Hypothalamus (tissue), 51 donors: ENCODE measurements around the gene POMGNT1.

Experiments
- DNase-seq, 51 donors: peaks; one replicate each; lab custom pipeline; 2025; lab: John Stamatoyannopoulos, UW

Gene POMGNT1

GRCh38 chr1:46166521-46167462 is 31.4 kb downstream of the POMGNT1 start:
- peak in 8 of 51 donors; percentile 14 to 44 (median 24) for DNase-seq

- no peak for DNase-seq
Observed at GRCh38 chr1:46160212-46160611, 38.0 kb downstream of the POMGNT1 start.

- DNase-seq: no peak
Observed at GRCh38 chr1:46159516-46159915, 38.7 kb downstream of the POMGNT1 start.

GRCh38 chr1:46158312-46159281 is 39.6 kb downstream of the POMGNT1 start:
- no peak for DNase-seq

GRCh38 chr1:46157916-46158311 is 40.3 kb downstream of the POMGNT1 start:
- no peak for DNase-seq

- no peak for DNase-seq
Observed at GRCh38 chr1:46153732-46154131, 44.5 kb downstream of the POMGNT1 start.

- DNase-seq: no peak
Observed at GRCh38 chr1:46153228-46153627, 45.0 kb downstream of the POMGNT1 start.

GRCh38 chr1:46152016-46152415 is 46.2 kb downstream of the POMGNT1 start:
- DNase-seq: no peak

- DNase-seq: no peak
Observed at GRCh38 chr1:46150085-46150484, 48.1 kb downstream of the POMGNT1 start.

GRCh38 chr1:46148318-46148717 is 49.9 kb downstream of the POMGNT1 start:
- no peak for DNase-seq
